Measurements from ENCODE around the gene ACKR4. TPM values are rescaled to one million over a fixed set of nuclear protein-coding genes. Genes with fewer than 3 reads are reported as not detected.
A peak's percentile ranks its signal among the peaks of the same experiment; 100 is the strongest.

The ACKR4 gene
- not detected in 2 replicates for total RNA-seq (2021)
- Bru-seq, nascent RNA: percentile 10 among the genes with signal in this experiment
- percentile 21 among the genes with signal in this experiment for BruChase-seq, experiment 1, labeled RNA remaining after a 2-hour chase
- BruChase-seq, experiment 2, labeled RNA remaining after a 6-hour chase: percentile 31 among the genes with signal in this experiment
- long read RNA-seq, partial matches to known transcripts: 0 of 1 reads
- long read RNA-seq, other reads (novel, unspliced or antisense): 1 of 1 reads

DNA sequence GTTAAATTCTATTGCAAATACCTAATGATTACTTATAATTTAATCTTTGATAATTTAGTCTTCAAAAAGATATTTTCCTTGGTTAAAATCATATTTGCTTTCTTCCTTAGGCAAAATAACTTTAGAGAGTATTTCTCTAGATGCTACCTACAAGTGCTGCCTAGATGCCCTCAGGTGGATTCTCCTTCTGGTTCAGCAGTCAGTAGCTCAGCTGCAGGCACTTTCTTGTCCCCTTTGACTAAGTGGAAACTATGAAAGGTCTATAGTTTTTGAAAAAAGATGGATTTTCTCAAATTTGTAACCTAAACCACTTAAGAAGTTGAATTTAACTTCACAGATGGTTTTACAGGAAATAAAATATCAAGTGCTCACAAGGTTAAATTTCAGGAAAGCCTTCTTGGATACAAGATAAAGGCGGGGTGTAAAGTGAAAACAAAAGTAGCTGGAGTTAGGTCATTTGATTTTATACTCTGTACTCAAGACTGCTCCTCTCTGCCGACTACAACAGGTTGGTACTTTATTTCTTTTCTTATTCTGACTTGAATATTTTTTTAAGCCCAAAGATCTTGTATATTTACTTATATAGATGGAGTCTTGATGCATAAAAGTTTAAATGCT is at the start of gene ACKR4:
ACKR4 (plus strand) TSS at position 455 of the 618 bp plus-strand sequence. CDS start 3,128 bp downstream, outside the sequence.
- Histone ChIP-seq H3K4me2 (no peak within 1 kb of the TSS), H3K9me3 (ENCODE audit: insufficient read depth, low read depth) (no peaks in the 10 kb centered on the region), H4K20me1 (ENCODE audit: insufficient read depth) (no peaks in the 10 kb centered on the region), H3K36me3 (ENCODE audit: low read depth) (no peaks in the 10 kb centered on the region), H3K27ac (no peak within 1 kb of the TSS), H3K27me3 (ENCODE audit: insufficient read depth, low read depth) (no peaks in the 10 kb centered on the region), H3K4me1 (replicated peaks; ENCODE audit: insufficient read depth) (no peaks in the 10 kb centered on the region), H2AFZ (no peak within 1 kb of the TSS), H3K9me2 (ENCODE audit: insufficient read depth) (no peaks in the 10 kb centered on the region), H3K79me2 (ENCODE audit: low read depth) (no peaks in the 10 kb centered on the region), H3K4me3 (no peak within 1 kb of the TSS), H3F3A (ENCODE audit: insufficient read depth, low read depth) (no peaks in the 10 kb centered on the region)
- TF ChIP-seq, protein P1, sequence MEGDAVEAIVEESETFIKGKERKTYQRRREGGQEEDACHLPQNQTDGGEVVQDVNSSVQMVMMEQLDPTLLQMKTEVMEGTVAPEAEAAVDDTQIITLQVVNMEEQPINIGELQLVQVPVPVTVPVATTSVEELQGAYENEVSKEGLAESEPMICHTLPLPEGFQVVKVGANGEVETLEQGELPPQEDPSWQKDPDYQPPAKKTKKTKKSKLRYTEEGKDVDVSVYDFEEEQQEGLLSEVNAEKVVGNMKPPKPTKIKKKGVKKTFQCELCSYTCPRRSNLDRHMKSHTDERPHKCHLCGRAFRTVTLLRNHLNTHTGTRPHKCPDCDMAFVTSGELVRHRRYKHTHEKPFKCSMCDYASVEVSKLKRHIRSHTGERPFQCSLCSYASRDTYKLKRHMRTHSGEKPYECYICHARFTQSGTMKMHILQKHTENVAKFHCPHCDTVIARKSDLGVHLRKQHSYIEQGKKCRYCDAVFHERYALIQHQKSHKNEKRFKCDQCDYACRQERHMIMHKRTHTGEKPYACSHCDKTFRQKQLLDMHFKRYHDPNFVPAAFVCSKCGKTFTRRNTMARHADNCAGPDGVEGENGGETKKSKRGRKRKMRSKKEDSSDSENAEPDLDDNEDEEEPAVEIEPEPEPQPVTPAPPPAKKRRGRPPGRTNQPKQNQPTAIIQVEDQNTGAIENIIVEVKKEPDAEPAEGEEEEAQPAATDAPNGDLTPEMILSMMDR (conservative IDR thresholded peaks at IDR 0.05): no peak
- no peak for TF ChIP-seq EZH2 (IDR thresholded peaks at IDR 0.05; ENCODE audit: low read depth)
- CTCF ChIA-PET: no interaction called here
- DNase-seq: no peak
- POLR2A ChIA-PET (ENCODE audit: unreplicated experiment): no interaction called here
- no TSS peak for BruUV-seq (replicated peaks)
- intact Hi-C loops (cut with micrococcal nuclease; ENCODE audit: unreplicated experiment): no loop called here

DNA sequence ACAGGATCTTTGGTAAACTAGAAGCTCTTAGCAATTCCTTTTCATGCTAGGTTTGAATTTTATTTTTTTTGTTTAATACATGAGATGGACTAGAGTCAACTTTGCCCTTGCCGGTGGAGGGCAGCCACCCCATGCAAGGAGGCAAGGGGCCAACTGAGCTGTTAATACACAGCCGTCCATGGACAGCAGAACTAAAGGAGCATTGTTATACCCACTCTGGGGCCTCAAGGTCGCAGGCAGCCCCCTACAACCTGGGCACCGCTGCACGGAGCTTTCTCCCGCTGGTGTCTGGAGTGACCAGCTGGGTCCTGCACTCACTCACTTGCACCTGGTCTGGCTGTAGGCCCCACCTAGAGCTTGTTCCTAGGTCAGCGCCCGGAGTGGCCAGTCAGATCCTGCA is 47.9 kb upstream of the ACKR4 start:
- intact Hi-C loops (cut with micrococcal nuclease; ENCODE audit: unreplicated experiment): no loop called here
- Histone ChIP-seq H3K9me3 (ENCODE audit: insufficient read depth, low read depth) (no peaks in the 10 kb centered on the region; the same call in 1 of the 2 replicates), H3K4me2 (no peak overlapping the region), H3K27me3 (ENCODE audit: insufficient read depth, low read depth) (no peaks in the 10 kb centered on the region), H3F3A (ENCODE audit: insufficient read depth, low read depth) (no peaks in the 10 kb centered on the region), H4K20me1 (ENCODE audit: insufficient read depth) (no peaks in the 10 kb centered on the region), H3K9me2 (ENCODE audit: insufficient read depth) (no peaks in the 10 kb centered on the region), H3K79me2 (ENCODE audit: low read depth) (no peaks in the 10 kb centered on the region), H3K4me3 (no peak overlapping the region), H3K27ac (no peak overlapping the region), H2AFZ (no peak overlapping the region), H3K36me3 (ENCODE audit: low read depth) (no peaks in the 10 kb centered on the region), H3K4me1 (replicated peaks; ENCODE audit: insufficient read depth) (peaks cover 10% of the 10 kb centered on the region)
- POLR2A ChIA-PET (ENCODE audit: unreplicated experiment): no interaction called here
- no peak for DNase-seq
- TF ChIP-seq EZH2 (IDR thresholded peaks at IDR 0.05; ENCODE audit: low read depth): no peak
- TF ChIP-seq, protein P1 (conservative IDR thresholded peaks at IDR 0.05): no peak
- CTCF ChIA-PET: no interaction called here
- BruUV-seq (replicated peaks): no TSS peak

DNA sequence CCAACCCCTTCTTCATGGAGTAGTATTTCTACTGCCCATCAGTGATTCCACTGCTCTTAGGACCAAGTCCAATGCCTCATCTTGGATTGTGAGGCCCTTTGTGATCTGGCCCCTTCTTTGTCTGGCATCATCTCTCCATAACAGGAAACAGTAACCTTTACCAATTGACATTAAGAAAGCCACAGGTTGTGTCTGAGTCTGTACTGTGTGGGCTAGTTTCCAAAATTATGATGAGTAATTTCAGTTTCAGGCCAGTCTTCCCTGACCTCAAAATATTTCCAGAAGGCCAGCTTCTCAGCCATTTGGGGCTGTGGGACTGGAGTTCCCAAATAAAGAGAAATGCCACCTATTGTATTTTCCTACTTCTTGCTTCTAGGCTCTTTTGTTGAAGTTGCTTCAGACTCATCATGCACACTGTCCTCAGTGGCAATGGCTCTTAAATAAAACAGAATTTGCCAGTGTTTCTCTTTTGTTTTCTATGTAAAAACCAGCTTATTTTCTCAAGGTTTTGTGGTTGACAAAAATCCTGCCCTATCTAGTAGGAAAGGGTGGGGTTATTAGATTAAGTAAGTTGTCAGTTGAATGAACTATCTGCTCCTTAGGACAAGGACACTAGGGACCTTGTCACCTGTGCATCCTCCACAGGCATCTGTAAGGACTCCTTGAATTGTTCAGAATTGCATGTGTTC is 47.0 kb upstream of the ACKR4 start:
- H3K9me2 ChIP-seq (ENCODE audit: insufficient read depth): no peaks in the 10 kb centered on the region
- no peak overlapping the region for H3K27ac ChIP-seq
- H3K4me2 ChIP-seq: no peak overlapping the region
- no peaks in the 10 kb centered on the region for H3F3A ChIP-seq (ENCODE audit: insufficient read depth, low read depth)
- H3K9me3 ChIP-seq (ENCODE audit: insufficient read depth, low read depth): no peaks in the 10 kb centered on the region; the same call in 1 of the 2 replicates
- DNase-seq: no peak
- ChIA-PET POLR2A (ENCODE audit: unreplicated experiment) (no interaction called here), CTCF (no interaction called here)
- no peak overlapping the region for H3K4me3 ChIP-seq
- TF ChIP-seq, protein P1 (conservative IDR thresholded peaks at IDR 0.05): no peak
- TF ChIP-seq EZH2 (IDR thresholded peaks at IDR 0.05; ENCODE audit: low read depth): no peak
- no peaks in the 10 kb centered on the region for H3K27me3 ChIP-seq (ENCODE audit: insufficient read depth, low read depth)
- no peaks in the 10 kb centered on the region for H4K20me1 ChIP-seq (ENCODE audit: insufficient read depth)
- H3K79me2 ChIP-seq (ENCODE audit: low read depth): no peaks in the 10 kb centered on the region
- H3K4me1 ChIP-seq (replicated peaks; ENCODE audit: insufficient read depth): peaks cover 8% of the 10 kb centered on the region; the same call in 1 of the 2 replicates
- no TSS peak for BruUV-seq (replicated peaks)
- intact Hi-C loops (cut with micrococcal nuclease; ENCODE audit: unreplicated experiment): no loop called here
- no peaks in the 10 kb centered on the region for H3K36me3 ChIP-seq (ENCODE audit: low read depth)
- H2AFZ ChIP-seq: no peak overlapping the region

Data from PC-9 (cell line).